ENCODE data around the gene AKAP9.
"Not testable (repeated sequence)": the region's sequence is repeated elsewhere in the genome, so short reads cannot be mapped to it uniquely, and the experiment has no call there.

Gene AKAP9

DNA sequence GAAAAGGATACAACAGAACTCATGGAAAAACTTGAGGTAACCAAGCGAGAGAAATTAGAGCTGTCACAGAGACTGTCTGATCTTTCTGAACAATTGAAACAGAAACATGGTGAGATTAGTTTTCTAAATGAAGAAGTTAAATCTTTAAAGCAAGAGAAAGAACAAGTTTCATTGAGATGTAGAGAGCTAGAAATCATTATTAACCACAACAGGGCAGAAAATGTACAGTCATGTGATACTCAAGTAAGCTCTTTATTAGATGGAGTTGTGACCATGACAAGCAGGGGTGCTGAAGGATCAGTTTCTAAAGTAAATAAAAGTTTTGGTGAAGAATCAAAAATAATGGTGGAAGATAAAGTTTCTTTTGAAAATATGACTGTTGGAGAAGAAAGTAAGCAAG is 62.1 kb downstream of the AKAP9 start:
- in situ Hi-C loops (cut with HindIII; ENCODE audit: low sequenced_read_pairs) = no loop called here

DNA sequence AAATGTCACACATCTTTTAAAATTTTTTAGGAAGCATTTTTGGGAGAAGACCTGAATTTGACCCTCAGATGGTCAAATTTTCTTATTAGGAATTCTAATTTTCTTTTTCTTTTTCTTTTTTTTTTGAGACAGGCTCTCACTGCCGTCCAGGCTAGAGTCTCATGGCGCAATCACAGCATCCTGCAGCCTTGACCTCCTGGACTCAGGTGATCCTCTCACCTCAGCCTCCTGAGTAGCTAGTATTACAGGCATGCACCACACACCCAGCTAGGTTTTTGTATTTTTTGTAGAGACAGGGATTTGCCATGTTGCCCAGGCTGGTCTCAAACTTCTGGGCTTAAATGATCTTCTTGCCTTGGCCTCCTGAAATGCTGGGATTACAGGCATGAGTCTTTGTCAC is 65.4 kb downstream of the AKAP9 start:
- in situ Hi-C loops (cut with HindIII; ENCODE audit: low sequenced_read_pairs) = no loop called here

GRCh38 chr7:92010215-92010614 is 69.6 kb downstream of the AKAP9 start:
- in situ Hi-C loops (cut with HindIII; ENCODE audit: low sequenced_read_pairs) = no loop called here

DNA sequence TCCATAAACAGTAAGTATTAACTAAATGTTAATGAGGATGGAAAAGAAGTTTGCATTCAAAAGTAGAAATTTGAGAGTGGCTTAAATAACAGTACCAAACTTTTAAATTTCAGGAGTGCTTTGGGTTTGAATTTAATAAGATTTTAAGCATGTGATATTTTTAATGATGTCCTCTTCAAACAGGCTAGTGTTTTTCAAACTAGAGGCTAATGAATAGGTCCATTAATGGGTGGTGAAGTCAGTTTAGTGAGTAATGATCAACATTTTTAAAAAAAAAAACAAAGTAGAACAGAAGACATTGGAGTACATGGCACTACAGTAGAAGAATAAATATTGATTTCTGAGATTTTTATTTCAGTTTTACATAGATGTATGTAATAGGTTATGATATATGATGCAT is 72.9 kb downstream of the AKAP9 start:
- in situ Hi-C loops (cut with HindIII; ENCODE audit: low sequenced_read_pairs) = no loop called here

GRCh38 chr7:92020636-92021035 is 80.0 kb downstream of the AKAP9 start:
- in situ Hi-C loops (cut with HindIII; ENCODE audit: low sequenced_read_pairs) = no loop called here

DNA sequence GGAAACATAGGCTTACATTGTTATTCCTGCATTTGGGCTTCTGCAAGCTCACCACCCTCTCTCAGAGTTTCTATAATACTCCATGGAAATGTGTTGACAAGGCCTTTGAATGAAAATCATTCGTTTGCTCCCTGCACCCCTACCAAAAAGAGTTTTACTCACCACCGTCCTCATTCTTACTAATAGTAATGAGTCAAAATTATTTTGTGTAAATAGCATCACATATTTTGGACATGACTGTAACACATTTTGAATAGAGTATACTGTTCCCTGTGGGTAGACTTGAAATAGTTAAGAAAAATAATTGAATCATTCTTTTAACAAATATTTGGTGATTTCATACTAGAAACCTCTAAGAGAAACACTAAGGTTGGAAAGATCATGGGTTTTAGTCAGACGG is 84.6 kb downstream of the AKAP9 start:
- in situ Hi-C loops (cut with HindIII; ENCODE audit: low sequenced_read_pairs) = no loop called here

DNA sequence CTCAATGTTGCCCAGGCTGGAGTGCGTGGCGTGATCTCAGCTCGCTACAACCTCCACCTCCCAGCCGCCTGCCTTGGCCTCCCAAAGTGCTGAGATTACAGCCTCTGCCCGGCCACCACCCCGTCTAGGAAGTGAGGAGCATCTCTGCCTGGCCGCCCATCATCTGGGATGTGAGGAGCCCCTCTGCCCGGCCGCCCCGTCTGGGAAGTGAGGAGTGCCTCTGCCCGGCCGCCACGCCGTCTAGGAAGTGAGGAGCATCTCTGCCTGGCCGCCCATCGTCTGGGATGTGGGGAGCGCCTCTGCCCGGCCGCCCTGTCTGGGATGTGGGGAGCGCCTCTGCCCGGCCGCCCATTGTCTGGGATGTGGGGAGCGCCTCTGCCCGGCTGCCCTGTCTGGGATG is 86.0 kb downstream of the AKAP9 start:
- in situ Hi-C loops (cut with HindIII; ENCODE audit: low sequenced_read_pairs) = not testable (repeated sequence)

GRCh38 chr7:92027128-92027527 is 86.5 kb downstream of the AKAP9 start:
- in situ Hi-C loops (cut with HindIII; ENCODE audit: low sequenced_read_pairs) = not testable (repeated sequence)

DNA sequence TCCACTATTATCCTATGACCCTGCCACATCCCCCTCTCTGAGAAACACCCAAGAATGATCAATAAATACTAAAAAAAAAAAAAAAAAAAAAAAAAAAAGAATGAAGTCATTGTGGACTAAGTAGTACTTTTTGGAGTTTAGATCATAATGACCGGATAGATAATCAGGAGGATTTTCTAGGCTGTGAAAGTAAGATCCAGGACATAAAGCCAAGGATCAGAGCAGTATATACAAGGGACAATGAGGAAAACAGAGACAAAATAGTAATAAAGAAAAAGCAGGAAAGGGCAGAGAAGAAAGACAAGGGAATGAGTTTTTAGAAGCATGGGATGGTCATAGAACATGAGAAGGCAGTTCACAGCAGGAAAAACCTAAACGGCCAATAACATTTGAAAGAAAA is 87.6 kb downstream of the AKAP9 start:
- in situ Hi-C loops (cut with HindIII; ENCODE audit: low sequenced_read_pairs) = no loop called here

GRCh38 chr7:92028686-92029085 is 88.0 kb downstream of the AKAP9 start:
- in situ Hi-C loops (cut with HindIII; ENCODE audit: low sequenced_read_pairs) = no loop called here

DNA sequence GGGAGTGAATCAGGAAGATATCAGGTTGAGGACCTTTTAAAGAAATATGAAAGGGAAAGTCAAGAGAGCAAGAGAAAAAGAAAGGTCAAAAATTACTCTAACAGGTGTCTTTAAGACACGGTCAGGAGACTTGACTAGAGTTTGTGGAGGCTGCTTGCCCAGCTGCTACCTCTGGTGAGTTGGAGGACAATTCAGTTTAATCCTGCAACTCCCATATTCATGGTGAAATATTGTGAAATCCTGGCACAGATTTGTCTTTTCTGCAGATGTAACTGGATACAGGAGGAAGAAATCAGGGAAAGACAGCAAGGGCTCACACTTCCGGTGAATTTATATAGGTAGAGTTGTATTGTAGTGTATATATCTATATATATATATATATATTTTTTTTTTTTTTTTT is 93.5 kb downstream of the AKAP9 start:
- in situ Hi-C loops (cut with HindIII; ENCODE audit: low sequenced_read_pairs) = no loop called here

DNA sequence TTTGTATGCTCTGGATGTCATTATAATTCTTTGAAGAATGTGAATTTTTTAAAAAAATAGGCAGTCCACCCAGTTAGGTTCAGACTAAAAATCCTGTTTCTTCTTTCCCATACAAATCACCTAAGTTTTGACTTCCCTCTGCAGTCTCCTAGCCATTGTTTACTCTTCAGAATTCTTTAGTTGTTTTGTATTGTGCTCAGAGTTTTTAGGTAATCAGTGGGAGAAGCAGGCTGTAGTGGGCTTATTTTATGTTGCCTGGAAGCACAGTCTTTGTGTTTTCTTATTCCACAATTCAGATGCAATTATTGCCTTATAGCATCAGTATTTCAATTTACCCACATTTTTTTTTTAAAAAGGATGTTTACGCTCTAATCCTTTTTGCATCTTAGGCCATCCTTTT is 94.9 kb downstream of the AKAP9 start:
- in situ Hi-C loops (cut with HindIII; ENCODE audit: low sequenced_read_pairs) = no loop called here

DNA sequence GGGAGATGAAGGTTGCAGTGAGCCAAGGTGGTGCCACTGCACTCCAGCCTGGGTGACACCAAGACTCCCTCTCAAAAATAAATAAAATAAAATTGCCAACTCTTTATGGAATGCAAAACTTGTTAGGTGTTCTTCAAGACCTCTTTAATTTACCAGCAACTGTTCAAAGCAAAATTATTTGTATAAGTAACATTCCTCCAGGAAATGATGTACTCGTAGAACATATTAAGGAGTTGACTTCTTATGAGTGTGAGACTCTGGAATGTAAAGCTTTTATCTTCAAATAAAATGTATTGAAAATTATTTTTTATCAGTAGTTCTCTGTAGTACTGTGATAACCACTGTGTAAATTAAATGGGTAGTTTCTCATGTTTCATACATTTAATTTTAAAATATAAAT is 99.2 kb downstream of the AKAP9 start:
- in situ Hi-C loops (cut with HindIII; ENCODE audit: low sequenced_read_pairs) = no loop called here

GRCh38 chr7:92042056-92042737 is 101.5 kb downstream of the AKAP9 start:
- in situ Hi-C loops (cut with HindIII; ENCODE audit: low sequenced_read_pairs) = no loop called here

DNA sequence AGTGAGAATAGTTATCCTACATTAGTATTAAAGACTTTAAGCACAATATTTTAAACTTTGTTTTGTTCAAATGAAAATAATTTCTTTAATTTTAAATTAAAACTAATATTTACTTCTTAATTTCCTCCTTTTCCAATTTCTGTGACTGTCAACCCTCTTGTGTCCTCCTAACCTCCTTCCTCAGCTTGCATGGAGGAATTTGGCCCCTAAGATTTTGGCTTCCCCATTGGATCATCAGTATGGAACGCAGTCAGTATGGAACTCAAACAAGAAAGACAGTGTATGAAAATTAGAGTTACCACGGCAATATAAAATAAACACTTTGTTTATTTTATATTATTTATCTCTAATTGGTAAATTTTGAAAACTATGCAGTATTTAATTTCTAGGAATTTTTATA is 102.4 kb downstream of the AKAP9 start:
- in situ Hi-C loops (cut with HindIII; ENCODE audit: low sequenced_read_pairs) = no loop called here

DNA sequence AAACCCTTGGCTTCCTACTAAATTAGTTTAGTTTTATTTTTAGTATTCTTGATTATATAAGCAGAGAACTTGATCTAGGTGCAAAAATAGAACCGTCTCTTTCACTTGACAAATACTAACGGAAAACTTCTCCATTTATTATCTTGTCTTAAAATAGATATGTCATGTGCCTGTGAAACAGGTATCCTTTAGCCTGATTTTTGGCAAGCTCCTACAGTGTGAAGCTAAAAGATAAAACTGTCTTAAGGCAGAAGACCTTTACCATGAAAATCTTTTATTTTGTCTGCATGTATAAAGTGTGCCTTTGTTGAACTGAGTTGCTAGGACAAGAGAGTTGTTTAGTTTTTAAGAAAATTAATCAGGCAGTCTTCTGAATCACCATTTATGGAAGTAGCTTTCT is 103.0 kb downstream of the AKAP9 start:
- in situ Hi-C loops (cut with HindIII; ENCODE audit: low sequenced_read_pairs) = no loop called here

GRCh38 chr7:92044148-92044547 is 103.5 kb downstream of the AKAP9 start:
- in situ Hi-C loops (cut with HindIII; ENCODE audit: low sequenced_read_pairs) = no loop called here

GRCh38 chr7:92044940-92045339 is 104.3 kb downstream of the AKAP9 start:
- in situ Hi-C loops (cut with HindIII; ENCODE audit: low sequenced_read_pairs) = no loop called here

- in situ Hi-C loops (cut with HindIII; ENCODE audit: low sequenced_read_pairs) = no loop called here
These were observed 111.0 kb downstream of the AKAP9 start for GRCh38 chr7:92051655-92052054.

- in situ Hi-C loops (cut with HindIII; ENCODE audit: low sequenced_read_pairs) = no loop called here
These were observed 111.5 kb downstream of the AKAP9 start for GRCh38 chr7:92052159-92052558.

GRCh38 chr7:92052684-92053083 is 112.0 kb downstream of the AKAP9 start:
- in situ Hi-C loops (cut with HindIII; ENCODE audit: low sequenced_read_pairs) = no loop called here

GRCh38 chr7:92053312-92053711 is 112.7 kb downstream of the AKAP9 start:
- in situ Hi-C loops (cut with HindIII; ENCODE audit: low sequenced_read_pairs) = no loop called here

- in situ Hi-C loops (cut with HindIII; ENCODE audit: low sequenced_read_pairs) = no loop called here
These were observed 115.6 kb downstream of the AKAP9 start for GRCh38 chr7:92056286-92056685.
